ENCODE data around the gene GRK5. TPM values are rescaled to one million over a fixed set of nuclear protein-coding genes. Genes with fewer than 3 reads are reported as not detected.
"Not testable (repeated sequence)": the region's sequence is repeated elsewhere in the genome, so short reads cannot be mapped to it uniquely, and the experiment has no call there.

Gene GRK5
- total and polyA plus RNA-seq, 9 of the 15 experiments (the other 6 are each of a cell fraction or from before 2014, with no cell fraction given) = 0.46 to 0.83 (median 0.67) TPM; not detected in 2

- no peak for TF ChIP-seq ZFP91 (CRISPR knock-in tag; IDR thresholded peaks at IDR 0.05)
These were observed 31.2 kb downstream of the GRK5 start (continued) for GRCh38 chr10:119238577-119238976.

- H3K79me2 ChIP-seq (ENCODE audit: control insufficient read depth, insufficient read depth, low read length); FAIRE-seq; intact Hi-C loops (cut with micrococcal nuclease); H3K36me3 ChIP-seq (ENCODE audit: control insufficient read depth, insufficient read depth, low read length); H3K9me1 ChIP-seq (ENCODE audit: control insufficient read depth, insufficient read depth, low read length); H3K9me3 ChIP-seq (replicated peaks; ENCODE audit: control insufficient read depth, insufficient read depth, low read depth, low read length); H3K27me3 ChIP-seq (ENCODE audit: control insufficient read depth in 2 of 2, insufficient read depth in 2 of 2, low read length in 2 of 2); H2AFZ ChIP-seq (ENCODE audit: low read depth, low read length); DNase-seq (ENCODE audit: extremely low read depth in 1 of 4, low spot score in 3 of 4); H3K4me1 ChIP-seq (replicated peaks in 1 of 2; ENCODE audit: control insufficient read depth in 2 of 2, insufficient read depth in 2 of 2, low read length in 2 of 2); in situ Hi-C loops (cut with MboI); BruUV-seq (replicated peaks); H4K20me1 ChIP-seq (replicated peaks; ENCODE audit: control insufficient read depth, insufficient read depth, low read length); H3K27ac ChIP-seq (ENCODE audit: extremely low read depth, low read depth, low read length); H3K9ac ChIP-seq (ENCODE audit: insufficient read depth in 1 of 2, low read depth in 2 of 2, low read length in 2 of 2); ATAC-seq; POLR2A ChIA-PET; H3K4me2 ChIP-seq (ENCODE audit: insufficient read depth, low read length); H3K4me3 ChIP-seq; CTCF ChIA-PET (ENCODE audit: low intra/inter-chr PET ratio): not testable (repeated sequence)
- 64% methylated on average over 6 of the region's 6 CpGs for WGBS (ENCODE audit: insufficient coverage, low coverage, missing lambda C conversion rate)
These were observed 31.6 kb downstream of the GRK5 start for GRCh38 chr10:119239015-119239414.

- in situ Hi-C loops (cut with MboI); H3K27ac ChIP-seq (ENCODE audit: extremely low read depth, low read depth, low read length); H3K4me2 ChIP-seq (ENCODE audit: insufficient read depth, low read length); CTCF ChIA-PET (ENCODE audit: low intra/inter-chr PET ratio); H2AFZ ChIP-seq (ENCODE audit: low read depth, low read length); FAIRE-seq; H3K9me1 ChIP-seq (ENCODE audit: control insufficient read depth, insufficient read depth, low read length); H3K4me3 ChIP-seq; H3K9me3 ChIP-seq (replicated peaks; ENCODE audit: control insufficient read depth, insufficient read depth, low read depth, low read length); POLR2A ChIA-PET; H3K36me3 ChIP-seq (ENCODE audit: control insufficient read depth, insufficient read depth, low read length); intact Hi-C loops (cut with micrococcal nuclease); H3K4me1 ChIP-seq (replicated peaks in 1 of 2; ENCODE audit: control insufficient read depth in 2 of 2, insufficient read depth in 2 of 2, low read length in 2 of 2); ATAC-seq; H4K20me1 ChIP-seq (replicated peaks; ENCODE audit: control insufficient read depth, insufficient read depth, low read length); H3K27me3 ChIP-seq (ENCODE audit: control insufficient read depth in 2 of 2, insufficient read depth in 2 of 2, low read length in 2 of 2); H3K9ac ChIP-seq (ENCODE audit: insufficient read depth in 1 of 2, low read depth in 2 of 2, low read length in 2 of 2); H3K79me2 ChIP-seq (ENCODE audit: control insufficient read depth, insufficient read depth, low read length); DNase-seq (ENCODE audit: extremely low read depth in 1 of 4, low spot score in 3 of 4); BruUV-seq (replicated peaks): not testable (repeated sequence)
- 0 out of 2 replicates have a peak, but pooled peaks have one; percentile 32 for TF ChIP-seq SMARCA5 (IDR thresholded peaks at IDR 0.05)
- peak; percentile 67 for TF ChIP-seq ZNF146 (CRISPR knock-in tag; IDR thresholded peaks at IDR 0.05; ENCODE audit: unreplicated experiment)
- peak; percentile 62 for TF ChIP-seq BCOR (IDR thresholded peaks at IDR 0.05)
- no CpG with 5 or more reads among the region's 4 CpGs for WGBS (ENCODE audit: insufficient coverage, low coverage, missing lambda C conversion rate)
These were observed 32.3 kb downstream of the GRK5 start for GRCh38 chr10:119239630-119240029.

Measured in K562 (cell line).